Tibial nerve (tissue), 4 donors: Measurements from ENCODE around the gene ATP9B.

Experiments used
- CTCF ChIP-seq, 5 experiments: fragments of 200-600 bp in 3 of 5; fragments of 450-650 bp in 2 of 5; sonication (generic) in 3 of 5; IDR thresholded peaks; one replicate each; pipeline ENCODE4 v1.5.1; 2016 to 2019; ENCODE audit warnings: antibody characterized with exemption in 5 of 5, mild to moderate bottlenecking in 3 of 5, moderate library complexity in 2 of 5
- EP300 ChIP-seq, 2 donors: sonication (generic); formaldehyde crosslinking; IDR thresholded peaks; one replicate each; pipeline ENCODE4 v1.6.1; 2017; ENCODE audit warnings: antibody characterized with exemption in 2 of 2, mild to moderate bottlenecking in 1 of 2
- POLR2A ChIP-seq, 2 donors: fragments of 450-650 bp; IDR thresholded peaks; one replicate each; pipeline ENCODE4 v1.6.1; 2017; ENCODE audit warnings: antibody characterized with exemption in 2 of 2, mild to moderate bottlenecking in 2 of 2, moderate library complexity in 2 of 2

DNA sequence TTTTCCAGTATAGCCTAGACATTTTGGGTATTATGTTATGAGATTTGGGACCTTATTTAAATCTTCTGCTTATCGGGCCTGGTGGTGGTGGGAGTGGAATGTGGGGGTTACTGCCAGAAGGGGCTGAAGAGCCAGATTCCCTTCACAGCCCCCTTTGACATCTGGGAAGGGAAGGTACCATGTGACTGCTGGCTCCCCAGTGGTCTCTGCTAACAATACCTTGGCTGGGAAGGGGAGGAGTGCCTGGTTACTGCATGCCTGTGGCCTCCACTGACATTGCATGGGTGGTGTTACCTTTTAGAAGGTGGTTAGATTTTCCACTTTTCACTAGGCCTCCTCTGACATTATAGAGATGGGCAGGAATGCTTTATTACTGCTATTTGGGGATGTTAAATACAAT lies 8.0 kb downstream of the ATP9B start:
- TF ChIP-seq CTCF (IDR thresholded peaks at IDR 0.05) (no peak), POLR2A (IDR thresholded peaks at IDR 0.05) (no peak), EP300 (IDR thresholded peaks at IDR 0.05) (no peak)
